Smooth muscle cell (in vitro differentiated cells): Measurements from ENCODE around the gene TPRN. TPM values are rescaled to one million over a fixed set of nuclear protein-coding genes. Genes with fewer than 3 reads are reported as not detected.

Experiments used
- DNase-seq: peaks from one replicate; lab custom pipeline; 2025; ENCODE audit not compliant: unreplicated experiment; lab: John Stamatoyannopoulos, UW
- H2AFZ ChIP-seq: fragments of 200-600 bp; sonication (generic); 2 replicates; pipeline ENCODE4 v1.6.0; 2016; ENCODE audit warnings: antibody characterized with exemption, low read depth, mild to moderate bottlenecking
- H3F3A ChIP-seq: fragments of 200-600 bp; sonication (generic); 2 replicates; pipeline ENCODE4 v1.6.0; 2017; ENCODE audit warnings: antibody characterized with exemption, low read depth
- H3K27ac ChIP-seq: fragments of 200-600 bp; sonication (generic); 2 replicates; pipeline ENCODE4 v1.5.1; 2016; ENCODE audit warnings: low read depth, mild to moderate bottlenecking
- H3K27me3 ChIP-seq: fragments of 200-600 bp; sonication (generic); 2 replicates; pipeline ENCODE4 v1.6.1; 2016; ENCODE audit warnings: low read depth, mild to moderate bottlenecking
- H3K36me3 ChIP-seq: fragments of 200-600 bp; sonication (generic); 2 replicates; pipeline ENCODE4 v1.5.1; 2016; ENCODE audit warnings: low read depth
- H3K4me1 ChIP-seq: fragments of 200-600 bp; sonication (generic); 2 replicates; pipeline ENCODE4 v1.5.1; 2016; ENCODE audit warnings: low read depth
- H3K4me2 ChIP-seq: fragments of 200-600 bp; sonication (generic); 2 replicates; pipeline ENCODE4 v1.6.0; 2016; ENCODE audit warnings: mild to moderate bottlenecking
- H3K4me3 ChIP-seq: fragments of 200-600 bp; sonication (generic); 2 replicates; pipeline ENCODE4 v1.5.1; 2016; ENCODE audit warnings: mild to moderate bottlenecking
- H3K79me2 ChIP-seq: fragments of 200-600 bp; sonication (generic); 2 replicates; pipeline ENCODE4 v1.6.0; 2016; ENCODE audit warnings: low read depth, mild to moderate bottlenecking
- H3K9ac ChIP-seq: fragments of 200-600 bp; sonication (generic); 2 replicates; pipeline ENCODE4 v1.6.0; 2016; ENCODE audit warnings: low read depth
- H3K9me3 ChIP-seq: fragments of 200-600 bp; sonication (generic); replicated peaks from 2 replicates; pipeline ENCODE4 v1.5.1; 2016; ENCODE audit warnings: low read depth
- H4K20me1 ChIP-seq: fragments of 200-600 bp; sonication (generic); 2 replicates; pipeline ENCODE4 v1.6.0; 2016; ENCODE audit warnings: low read depth
- WGBS: methylation state at CpG from one replicate; pipeline ENCODE4 v1.1.7; 2016; ENCODE audit warnings: low lambda C conversion rate; 5-methylcytosine and 5-hydroxymethylcytosine counted together
- polyA plus RNA-seq: library from polyadenylated mRNA; unstranded; fragments of >200 nt; fragmentation: Nextera tagmentation; extraction: Ambion mirVana; gene quantifications from 2 replicates; pipeline ENCODE4 v1.2.1, GENCODE V29; 2016
- total RNA-seq: library from RNA; depleted of rRNA; stranded (reverse); fragments of >200 nt; gene quantifications from 2 replicates; pipeline ENCODE4 v1.2.3, GENCODE V29; 2014
- TF ChIP-seq, protein P1 (sequence below): fragments of 200-600 bp; sonication (generic); IDR thresholded peaks from 2 replicates; pipeline ENCODE4 v1.5.1; 2017; ENCODE audit warnings: borderline replicate concordance, mild to moderate bottlenecking, antibody characterized with exemption; ENCODE audit not compliant: insufficient read depth, poor library complexity, severe bottlenecking

Gene TPRN
- total and polyA plus RNA-seq, 2 experiments from 2014 or later: 4.0 to 19.0 TPM

DNA sequence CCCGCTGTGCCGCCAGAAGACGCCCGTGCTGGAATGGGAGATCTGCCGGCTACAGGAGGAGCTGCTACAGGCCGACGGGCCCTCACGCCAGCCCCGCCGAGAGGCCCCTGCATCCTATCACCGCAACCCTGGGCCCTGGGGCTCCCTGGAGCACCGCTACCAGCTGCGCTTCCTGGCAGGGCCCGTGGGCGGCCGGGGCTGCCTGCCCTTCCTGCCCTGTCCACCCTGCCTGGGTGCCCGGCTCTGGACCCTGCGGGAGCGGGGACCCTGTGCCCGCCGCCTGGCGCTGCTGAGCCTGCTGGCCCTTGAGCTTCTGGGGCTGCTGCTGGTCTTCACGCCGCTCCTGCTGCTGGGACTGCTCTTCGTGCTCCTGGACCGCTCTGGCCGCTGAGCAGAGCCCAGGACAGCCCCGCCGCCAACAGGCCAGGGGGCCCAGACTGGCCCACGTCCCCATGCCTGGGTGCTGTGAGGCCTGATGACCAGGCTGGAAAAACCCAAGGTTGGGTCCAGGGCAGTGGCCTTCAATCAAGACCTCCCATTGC, 17.7 kb upstream of the TPRN start:
- H3K9me3 ChIP-seq: no peaks in the 10 kb centered on the region
- peaks cover 8% of the 10 kb centered on the region for H3K4me1 ChIP-seq
- H3K9ac ChIP-seq: no peak overlapping the region
- TF ChIP-seq, protein P1, sequence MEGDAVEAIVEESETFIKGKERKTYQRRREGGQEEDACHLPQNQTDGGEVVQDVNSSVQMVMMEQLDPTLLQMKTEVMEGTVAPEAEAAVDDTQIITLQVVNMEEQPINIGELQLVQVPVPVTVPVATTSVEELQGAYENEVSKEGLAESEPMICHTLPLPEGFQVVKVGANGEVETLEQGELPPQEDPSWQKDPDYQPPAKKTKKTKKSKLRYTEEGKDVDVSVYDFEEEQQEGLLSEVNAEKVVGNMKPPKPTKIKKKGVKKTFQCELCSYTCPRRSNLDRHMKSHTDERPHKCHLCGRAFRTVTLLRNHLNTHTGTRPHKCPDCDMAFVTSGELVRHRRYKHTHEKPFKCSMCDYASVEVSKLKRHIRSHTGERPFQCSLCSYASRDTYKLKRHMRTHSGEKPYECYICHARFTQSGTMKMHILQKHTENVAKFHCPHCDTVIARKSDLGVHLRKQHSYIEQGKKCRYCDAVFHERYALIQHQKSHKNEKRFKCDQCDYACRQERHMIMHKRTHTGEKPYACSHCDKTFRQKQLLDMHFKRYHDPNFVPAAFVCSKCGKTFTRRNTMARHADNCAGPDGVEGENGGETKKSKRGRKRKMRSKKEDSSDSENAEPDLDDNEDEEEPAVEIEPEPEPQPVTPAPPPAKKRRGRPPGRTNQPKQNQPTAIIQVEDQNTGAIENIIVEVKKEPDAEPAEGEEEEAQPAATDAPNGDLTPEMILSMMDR: no peak
- peak overlapping the region; percentile 33 for H3K4me2 ChIP-seq
- WGBS: 94% methylated on average over 29 of the region's 30 CpGs
- H3K36me3 ChIP-seq: no peaks in the 10 kb centered on the region
- H3K4me3 ChIP-seq: no peak overlapping the region
- no peaks in the 10 kb centered on the region for H3K79me2 ChIP-seq
- no peaks in the 10 kb centered on the region for H3K27me3 ChIP-seq
- H3F3A ChIP-seq: no peaks in the 10 kb centered on the region
- H4K20me1 ChIP-seq: no peaks in the 10 kb centered on the region
- H2AFZ ChIP-seq: no peak overlapping the region
- peak overlapping the region; percentile 2 for H3K27ac ChIP-seq
- DNase-seq: no peak

DNA sequence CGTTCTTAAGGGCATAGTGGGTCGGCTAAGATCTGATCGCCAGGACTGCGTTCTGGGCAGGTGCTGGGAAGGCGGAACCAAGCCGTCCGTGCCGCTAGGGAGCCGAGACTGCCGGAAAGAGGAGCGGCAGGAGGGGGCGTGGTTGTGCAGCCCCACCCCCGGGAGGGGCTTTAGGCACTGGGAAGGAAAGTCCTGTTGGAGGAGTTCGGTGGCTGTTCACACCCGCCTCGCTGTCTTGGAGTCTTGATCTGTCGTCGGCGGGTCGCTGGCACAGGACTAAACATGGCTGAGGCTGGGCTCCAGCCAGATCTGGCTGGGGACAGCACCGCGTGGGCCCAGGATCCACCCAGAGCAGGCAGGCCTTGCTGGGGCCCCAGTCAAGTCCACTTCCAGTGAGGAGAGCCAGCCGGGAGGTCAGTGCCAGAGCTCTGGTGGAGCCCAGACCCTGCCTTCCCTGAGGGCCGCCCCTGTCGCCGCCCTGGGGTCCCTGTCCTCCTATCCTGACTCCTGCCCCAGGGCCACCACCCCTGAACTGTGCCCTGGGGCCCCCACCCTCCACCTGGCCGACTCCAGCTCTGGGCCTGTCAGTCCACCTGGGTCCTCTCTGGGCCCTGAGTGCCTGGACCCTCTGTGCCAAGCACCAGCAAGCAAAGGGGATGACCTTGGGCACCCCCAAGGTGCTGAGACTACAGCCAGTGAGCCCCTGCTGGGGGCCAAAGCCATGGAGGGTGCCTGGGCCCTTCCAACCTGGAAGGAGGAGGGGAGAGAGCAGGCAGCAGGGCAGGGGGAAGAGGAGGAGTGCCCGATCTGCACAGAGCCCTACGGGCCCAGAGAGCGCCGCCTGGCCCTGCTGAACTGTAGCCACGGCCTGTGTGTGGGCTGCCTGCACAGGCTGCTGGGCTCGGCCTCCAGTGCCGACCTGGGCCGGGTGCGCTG, 17.0 kb upstream of the TPRN start:
- Histone ChIP-seq H3K9ac (no peak overlapping the region), H3K4me2 (peak overlapping the region; percentile 70), H3K27ac (peak overlapping the region; percentile 19), H3K9me3 (no peaks in the 10 kb centered on the region), H2AFZ (no peak overlapping the region), H3K36me3 (no peaks in the 10 kb centered on the region), H3F3A (no peaks in the 10 kb centered on the region), H4K20me1 (no peaks in the 10 kb centered on the region), H3K4me1 (peaks cover 3% of the 10 kb centered on the region), H3K27me3 (no peaks in the 10 kb centered on the region), H3K4me3 (peak overlapping the region; percentile 28), H3K79me2 (no peaks in the 10 kb centered on the region)
- whole genome bisulfite sequencing: 52% methylated on average over 33 of the region's 36 CpGs
- DNase-seq: peak; percentile 21
- TF ChIP-seq, protein P1: no peak

DNA sequence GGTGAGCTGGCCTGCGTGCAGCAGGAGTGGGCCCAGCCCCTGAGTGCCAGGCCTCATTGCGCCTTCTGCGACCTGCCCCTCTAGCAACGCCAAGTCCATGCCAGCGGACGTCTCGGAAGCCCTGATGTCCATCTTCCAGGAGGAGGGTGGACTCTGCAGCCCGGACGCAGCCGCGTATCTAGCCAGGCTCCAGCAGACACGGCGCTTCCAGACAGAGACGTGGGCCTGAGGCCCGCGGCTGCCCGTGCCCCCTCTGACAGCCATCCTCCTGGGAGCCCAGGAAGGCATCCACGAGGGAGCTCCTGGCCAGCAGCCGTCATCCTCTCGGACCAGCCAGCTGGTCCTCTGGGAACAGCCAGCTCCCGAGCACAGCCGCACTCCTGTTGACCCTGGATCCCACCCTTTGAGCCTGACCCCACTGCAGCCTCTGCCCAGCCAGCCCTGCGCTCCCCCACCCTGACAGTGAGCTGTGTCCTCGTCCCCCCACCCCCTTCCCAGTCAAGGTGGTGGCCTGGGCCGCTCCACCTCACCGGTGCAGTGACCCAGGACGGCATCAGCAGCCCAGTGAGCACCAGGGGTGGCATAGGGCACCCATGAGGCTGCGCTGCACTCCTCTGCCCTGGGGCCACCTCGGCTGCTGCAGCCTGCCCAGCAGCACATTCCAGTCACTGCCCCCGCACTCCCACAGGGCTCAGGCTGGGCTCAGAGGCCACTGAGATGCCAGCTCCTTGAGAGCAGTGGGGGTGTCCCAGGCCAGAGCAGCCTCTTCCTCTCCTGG, 15.8 kb upstream of the TPRN start:
- DNase-seq: no peak
- Histone ChIP-seq H3K9ac (no peak overlapping the region), H3K36me3 (no peaks in the 10 kb centered on the region), H3K4me3 (no peak overlapping the region), H3F3A (no peaks in the 10 kb centered on the region), H4K20me1 (no peaks in the 10 kb centered on the region), H3K9me3 (no peaks in the 10 kb centered on the region), H3K4me1 (no peaks in the 10 kb centered on the region), H2AFZ (no peak overlapping the region), H3K79me2 (no peaks in the 10 kb centered on the region), H3K27me3 (no peaks in the 10 kb centered on the region), H3K27ac (no peak overlapping the region), H3K4me2 (peak overlapping the region; percentile 70)
- WGBS: 93% methylated on average over 25 of the region's 30 CpGs
- TF ChIP-seq, protein P1: no peak
